Iris pigment epithelial cell (primary cell): ENCODE data around the gene TTC33.
"Not testable (repeated sequence)": the region's sequence is repeated elsewhere in the genome, so short reads cannot be mapped to it uniquely, and the experiment has no call there.

Experiments used
- DNase-seq: peaks from one replicate; pipeline ENCODE4 v3.0.0-alpha.2; 2011; ENCODE audit warnings: low read depth

The TTC33 gene

DNA sequence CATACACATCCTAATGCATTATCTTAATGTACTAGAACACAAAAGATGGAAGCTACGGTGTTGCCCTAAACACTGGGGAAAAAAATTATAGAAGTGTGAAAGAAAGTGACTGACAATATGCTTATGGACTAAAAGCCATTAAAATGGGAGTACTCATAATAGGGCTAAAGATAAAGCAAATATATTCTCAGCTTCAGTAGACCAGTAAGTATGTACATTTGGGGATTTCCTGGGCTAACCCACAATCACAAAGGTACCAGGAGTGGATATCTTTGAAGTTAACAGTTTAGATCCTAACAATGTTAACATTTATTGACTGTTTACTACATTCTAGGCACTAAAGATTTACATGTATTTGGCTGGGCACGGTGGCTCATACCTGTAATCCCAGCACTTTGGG lies 39.2 kb downstream of the TTC33 start:
- no peak for DNase-seq

DNA sequence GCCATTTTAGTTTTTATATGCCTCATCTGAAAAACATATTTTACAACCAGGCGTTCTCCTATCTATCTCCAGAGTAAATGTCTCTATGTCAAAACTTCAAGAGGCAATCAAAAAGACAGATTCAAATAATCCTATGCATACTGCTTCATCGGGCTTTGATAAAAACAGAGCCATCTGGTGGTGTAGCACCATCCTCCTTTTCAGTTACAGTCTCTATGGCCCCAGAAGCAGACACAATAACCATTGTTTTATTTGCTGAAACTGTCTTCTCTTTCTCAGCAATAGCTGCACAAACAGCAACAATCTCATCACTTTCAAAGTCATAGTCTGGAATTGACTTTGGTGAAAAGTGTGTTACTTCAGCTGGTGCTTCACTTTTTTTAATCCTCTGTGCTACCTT lies 39.8 kb downstream of the TTC33 start:
- DNase-seq, result peak; percentile 24

DNA sequence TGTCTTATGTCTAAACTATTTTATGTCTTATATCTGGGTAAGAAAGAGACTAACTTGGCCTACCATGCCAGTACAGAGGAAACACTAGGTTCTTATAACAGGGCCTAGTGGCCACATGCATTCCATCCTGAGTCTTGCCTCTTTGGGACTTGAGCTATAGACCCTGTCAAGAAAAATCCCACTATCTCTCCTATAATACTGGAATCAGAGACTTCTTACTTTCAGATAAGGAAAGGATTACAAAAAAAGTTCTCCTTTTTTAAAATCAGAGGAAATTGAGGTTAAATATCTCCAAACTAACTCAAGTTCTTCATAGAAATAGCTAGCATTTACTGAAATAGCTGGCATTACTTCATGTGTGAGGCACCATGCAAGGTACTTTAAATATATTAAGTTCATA lies 41.8 kb downstream of the TTC33 start:
- DNase-seq, result no peak

DNA sequence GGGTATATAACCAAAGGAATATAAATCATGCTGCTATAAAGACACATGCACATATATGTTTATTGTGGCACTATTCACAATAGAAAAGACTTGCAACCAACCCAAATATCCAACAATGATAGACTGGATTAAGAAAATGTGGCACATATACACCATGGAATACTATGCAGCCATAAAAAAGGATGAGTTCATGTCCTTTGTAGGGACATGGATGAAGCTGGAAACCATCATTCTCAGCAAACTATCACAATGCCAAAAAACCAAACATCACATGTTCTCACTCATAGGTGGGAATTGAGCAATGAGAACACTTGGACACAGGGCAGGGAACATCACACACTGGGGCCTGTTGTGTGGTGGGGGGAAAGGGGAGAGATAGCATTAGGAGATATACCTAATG lies 45.2 kb downstream of the TTC33 start:
- not testable (repeated sequence) for DNase-seq

DNA sequence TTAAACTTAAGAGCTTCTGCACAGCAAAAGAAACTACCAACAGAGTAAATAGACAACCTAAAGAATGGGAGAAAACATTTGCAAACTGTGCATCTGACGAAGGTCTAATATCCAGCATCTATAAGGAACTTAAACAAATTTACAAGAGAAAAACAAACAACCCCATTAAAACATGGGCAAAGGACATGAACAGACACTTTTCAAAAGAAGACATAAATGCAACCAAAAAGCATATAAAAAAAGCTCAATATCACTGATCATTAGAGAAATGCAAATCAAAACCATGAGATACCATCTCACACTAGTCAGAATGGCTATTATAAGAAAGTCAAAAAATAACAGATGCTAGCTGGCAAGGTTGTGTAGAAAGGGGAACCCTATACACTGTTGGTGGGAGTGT lies 50.3 kb downstream of the TTC33 start:
- DNase-seq, result not testable (repeated sequence)

DNA sequence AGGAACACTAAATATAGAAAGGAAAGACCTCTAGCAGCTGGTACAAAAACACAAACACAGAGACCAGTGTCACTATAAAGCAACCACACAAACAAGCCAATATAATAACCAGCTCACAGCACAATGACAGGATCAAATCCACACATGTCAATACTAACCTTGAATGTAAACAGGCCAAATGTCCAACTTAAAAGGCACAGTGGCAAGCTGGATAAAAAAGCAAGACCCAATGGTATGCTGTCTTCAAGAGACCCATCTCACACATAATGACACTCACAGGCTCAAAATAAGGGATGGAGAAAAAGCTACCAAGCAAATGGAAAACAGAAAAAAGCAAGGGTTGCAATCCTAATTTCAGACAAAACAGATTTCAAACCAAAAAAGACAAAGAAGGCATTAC lies 53.7 kb downstream of the TTC33 start:
- not testable (repeated sequence) for DNase-seq

DNA sequence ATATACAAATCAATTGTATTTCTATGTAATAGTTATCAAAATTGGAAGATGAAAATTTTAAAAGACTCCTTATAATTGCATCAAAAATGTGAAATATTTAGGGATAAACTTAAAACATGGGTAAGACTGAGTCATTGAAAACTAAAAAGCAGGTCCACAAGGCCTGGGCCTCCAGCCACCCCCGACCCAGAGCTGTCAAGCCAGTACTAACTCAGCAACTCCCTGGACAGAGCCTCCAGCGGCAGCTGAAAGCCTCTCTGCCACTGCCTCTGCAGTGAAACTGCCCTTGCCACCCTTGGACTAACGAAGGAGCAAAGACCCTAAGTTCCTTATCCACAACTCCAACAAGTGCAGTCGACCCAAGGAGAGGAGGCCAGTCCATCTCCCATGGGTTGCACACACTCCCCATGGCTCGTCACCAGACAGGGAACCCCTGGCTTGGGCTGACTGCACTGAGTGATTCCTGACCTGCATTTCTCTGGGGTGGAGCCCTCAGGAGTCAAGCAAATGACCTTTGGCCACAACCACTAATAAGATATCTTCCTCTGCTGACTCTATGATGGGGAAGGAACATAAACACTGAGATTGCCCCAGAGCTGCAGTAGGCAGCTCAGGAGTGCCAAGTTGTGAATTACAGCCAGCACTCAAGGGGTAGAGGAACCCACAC lies 55.5 kb downstream of the TTC33 start:
- DNase-seq, result no peak

DNA sequence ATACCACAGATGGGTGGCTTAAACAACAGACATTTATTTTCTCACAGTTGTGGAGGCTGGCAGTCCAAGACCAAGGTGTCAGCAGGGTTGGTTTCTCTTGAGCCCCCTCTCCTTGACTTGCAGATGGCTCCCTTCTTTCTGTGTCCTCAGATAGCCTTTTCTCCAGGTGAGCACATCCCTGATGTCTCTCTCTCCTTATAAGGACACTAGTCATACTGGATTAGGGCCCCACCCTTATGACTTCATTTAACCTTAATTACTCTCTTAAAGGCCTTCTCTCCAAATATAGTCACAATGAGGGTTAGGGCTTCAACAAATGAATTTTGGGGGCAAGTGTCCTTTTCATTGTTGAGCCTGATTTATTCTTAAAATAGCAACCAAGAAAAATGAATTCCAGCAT lies 61.3 kb downstream of the TTC33 start:
- DNase-seq, result no peak

DNA sequence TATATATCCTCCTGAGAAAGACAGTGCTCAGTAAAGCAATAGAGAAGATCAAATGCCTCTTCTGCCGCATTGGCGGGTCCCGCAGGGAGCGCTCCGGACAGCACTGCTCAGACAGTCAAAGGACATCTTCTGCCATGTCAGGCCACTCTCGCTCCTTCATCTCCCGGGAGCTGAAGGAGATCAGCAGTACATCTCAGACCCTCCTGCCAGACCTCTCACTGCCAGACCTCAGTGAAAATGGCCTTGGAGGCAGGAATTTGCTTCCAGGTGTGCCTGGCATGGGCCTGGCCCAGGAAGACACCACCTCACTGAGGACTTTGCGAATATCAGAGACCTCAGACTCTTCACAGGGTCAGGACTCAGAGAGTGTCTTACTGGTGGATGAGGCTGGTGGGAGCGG lies 63.9 kb downstream of the TTC33 start:
- no peak for DNase-seq

DNA sequence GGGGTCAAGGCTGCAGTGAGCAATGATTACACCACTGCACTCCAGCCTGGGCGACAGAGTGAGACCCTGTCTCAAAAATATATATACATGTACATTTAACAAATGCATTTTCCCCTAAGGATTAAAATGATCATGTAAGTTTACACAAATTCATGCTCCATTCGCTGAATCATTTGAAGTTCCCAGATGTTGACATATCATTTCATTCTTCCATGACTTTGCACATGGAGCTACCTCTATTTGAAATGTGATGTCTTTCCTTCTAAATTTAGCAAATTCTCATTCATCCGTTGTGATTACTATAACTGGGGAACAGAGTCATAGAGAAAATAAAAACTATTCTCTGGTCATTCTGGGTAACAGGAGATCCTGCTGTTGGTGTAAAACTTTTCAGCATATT lies 65.5 kb downstream of the TTC33 start:
- no peak for DNase-seq

DNA sequence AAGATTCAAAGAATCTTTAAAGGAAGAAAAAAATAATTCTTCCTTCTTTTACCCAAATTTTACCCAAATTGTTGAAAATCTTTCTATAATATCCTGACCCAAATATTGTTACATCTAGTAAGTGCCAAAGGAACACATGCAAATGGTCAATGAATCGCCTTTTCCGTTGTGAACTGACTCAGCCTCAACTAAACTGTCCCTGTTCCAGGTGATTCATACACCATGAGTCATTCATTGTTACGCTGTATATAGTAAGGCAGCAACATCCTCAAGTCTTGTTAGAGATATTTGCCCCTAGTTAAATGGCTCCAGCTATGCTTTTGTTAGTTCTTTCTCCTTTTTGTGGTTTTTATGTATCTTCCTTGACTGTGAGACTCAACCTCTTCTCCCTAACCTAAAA lies 66.3 kb downstream of the TTC33 start:
- DNase-seq, result peak; percentile 98

DNA sequence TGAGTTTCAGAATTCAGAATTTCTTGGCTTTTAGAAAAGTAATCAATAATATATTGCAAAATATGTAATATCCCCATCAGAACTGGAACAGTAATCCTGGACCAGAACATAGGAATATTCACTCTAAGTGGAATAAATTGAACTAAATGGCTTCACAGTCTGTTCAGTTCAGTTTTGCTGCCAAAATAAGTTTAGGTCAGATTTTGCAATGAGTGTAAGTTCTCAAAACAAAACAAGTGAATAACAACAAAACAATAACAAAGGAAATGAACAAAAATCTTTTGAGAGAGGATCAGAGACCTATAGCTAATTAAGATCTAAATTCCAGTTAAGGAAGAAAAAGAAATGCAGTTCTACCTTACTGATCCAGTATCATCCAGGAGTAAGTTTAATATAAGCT lies 66.8 kb downstream of the TTC33 start:
- no peak for DNase-seq

DNA sequence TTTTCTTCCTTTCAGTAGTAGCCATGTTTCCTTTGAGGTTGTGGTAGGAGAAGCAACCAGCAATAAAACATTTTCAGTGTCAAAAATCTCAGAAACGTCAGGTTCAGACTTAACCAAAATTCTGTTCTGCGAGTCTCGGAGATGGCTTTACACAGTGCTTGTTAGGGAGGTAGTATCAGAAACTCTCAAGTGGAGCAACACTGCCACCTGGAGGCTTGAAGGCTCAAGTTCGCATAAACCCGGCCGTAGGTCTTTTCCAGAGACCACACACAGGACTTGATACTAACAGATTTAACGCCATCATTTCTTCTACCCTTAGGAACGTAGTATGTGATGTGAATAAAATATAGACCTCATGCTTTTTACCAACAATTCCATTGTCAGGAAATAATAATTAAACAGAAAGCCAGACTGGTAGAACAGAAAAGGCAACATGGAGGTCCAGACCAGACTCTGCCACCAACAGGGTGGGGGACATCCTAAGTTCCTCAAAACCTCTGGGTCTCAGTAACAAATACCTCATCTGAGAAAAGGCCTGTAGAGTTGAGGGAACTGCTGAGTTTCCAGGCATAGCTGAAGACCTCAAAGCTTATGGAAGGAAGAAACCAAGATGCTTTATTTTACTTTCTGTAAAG lies 67.5 kb downstream of the TTC33 start:
- peak; percentile 87 for DNase-seq

DNA sequence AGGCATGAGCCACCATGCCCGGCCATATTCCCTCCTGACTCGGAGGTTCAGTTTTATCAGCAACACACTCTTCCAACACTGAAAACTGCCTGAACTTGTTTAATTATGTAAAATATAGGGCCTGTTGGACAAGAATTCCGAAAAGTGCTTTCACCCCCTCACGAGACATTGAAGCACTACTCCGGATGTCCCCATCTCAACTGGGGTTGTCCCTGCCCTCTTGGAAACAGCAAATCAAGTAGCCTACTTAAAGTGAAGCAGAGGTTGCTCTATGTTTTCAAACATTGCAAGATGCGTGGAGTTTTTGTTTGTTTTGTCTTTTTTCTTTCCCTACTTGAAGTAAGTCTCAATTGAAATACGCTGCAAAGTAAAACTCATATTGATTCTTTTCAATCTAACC lies 68.4 kb downstream of the TTC33 start:
- DNase-seq, result no peak

DNA sequence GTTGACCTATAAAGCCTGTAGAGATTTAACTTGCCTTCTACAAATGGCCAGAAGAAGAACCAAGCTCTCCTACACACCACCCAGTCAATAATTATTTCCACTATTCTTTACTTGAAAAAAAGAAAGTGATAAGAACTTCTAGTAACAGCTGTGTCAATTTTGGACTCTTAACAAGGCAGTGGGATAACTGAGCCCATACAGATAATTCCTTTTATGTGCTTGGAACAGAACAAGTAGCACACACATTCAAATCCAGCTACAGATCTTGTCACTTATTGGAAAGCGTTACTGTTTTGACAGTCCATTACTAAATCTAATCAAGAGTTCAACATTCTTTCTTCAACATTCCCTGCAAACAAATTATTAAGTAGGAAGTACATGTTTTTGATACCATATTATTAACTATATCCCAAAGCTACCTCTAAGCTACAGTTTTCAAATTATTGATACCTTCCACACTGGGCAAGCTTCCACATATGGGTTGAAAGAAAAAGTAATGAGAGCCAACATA lies 69.7 kb downstream of the TTC33 start:
- DNase-seq, result no peak

DNA sequence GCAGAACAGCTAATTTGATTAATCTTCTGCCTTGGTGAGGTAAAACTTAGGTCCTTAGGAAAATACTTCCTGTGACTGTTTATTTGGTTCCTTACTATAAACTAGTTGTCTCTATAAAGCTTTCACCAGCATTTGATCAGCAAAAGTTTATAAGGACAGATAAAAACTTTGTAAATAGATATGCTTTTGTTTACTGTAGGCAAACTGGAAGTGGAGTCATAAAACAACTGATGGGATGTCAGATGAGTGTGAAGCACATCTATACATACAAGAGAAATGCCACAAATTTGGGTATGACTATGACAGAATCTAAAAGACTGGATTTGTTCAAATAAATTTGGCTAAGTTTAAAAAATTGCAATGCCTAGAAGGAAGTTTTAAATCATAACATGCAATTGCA lies 70.6 kb downstream of the TTC33 start:
- no peak for DNase-seq

DNA sequence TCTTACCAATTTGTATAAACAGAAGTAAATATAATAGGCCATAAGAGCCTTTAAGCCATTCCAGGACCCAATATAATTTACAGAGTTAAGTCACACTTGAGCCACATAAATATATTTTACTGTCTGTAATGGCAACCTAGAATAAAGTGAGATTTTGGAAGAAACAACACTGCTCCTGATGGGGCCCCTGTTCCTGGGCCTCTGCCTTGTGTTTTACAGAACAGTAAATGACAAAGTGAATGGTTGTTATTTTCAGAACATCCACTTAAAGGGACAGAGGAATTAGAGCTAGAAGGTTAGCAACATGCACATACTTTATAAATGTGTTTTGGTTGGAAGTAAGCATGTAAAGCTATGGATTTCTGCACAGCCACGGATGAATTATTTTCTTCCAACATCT lies 72.5 kb downstream of the TTC33 start:
- DNase-seq, result no peak

DNA sequence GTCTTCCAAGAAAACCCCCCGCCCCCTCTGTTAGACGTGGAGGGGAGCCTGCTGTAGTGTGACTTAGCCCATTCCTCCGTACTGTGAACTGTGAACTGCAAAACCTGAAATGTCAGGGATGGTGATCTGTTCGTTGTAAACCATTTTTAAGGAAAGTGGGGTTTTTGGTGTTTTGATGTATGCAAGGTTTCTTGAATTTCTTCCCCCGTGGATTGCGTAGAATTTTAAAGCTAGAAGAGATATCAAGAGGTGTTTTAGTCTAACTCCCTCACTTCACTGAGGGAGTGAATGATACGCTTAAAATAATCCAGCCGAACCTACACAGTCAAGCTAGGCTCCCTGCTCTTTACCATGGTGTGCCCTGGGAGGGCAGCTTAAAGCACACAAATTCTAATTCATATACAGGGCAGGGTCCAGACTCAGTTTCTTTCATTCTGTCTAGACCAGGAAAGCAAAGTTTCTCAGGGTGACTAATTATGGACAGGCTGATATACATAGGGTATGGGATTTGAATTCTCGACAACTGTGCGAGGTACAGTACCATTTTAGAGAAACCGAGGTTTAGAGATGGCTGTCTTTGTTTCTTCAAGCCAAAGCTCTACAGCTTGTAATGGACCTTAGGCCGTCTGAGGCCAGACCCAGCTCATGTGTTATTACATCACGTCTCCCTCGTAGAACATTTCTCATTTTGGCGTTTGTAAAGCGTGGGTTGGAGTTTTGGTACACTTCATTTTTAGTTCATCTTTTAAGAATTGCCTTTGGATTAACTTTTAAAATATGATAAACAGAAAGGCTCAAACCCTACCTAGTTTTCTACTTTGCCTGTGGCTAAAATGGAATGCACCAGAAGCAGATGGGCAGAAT lies 73.4 kb downstream of the TTC33 start:
- DNase-seq, result peak; percentile 84

DNA sequence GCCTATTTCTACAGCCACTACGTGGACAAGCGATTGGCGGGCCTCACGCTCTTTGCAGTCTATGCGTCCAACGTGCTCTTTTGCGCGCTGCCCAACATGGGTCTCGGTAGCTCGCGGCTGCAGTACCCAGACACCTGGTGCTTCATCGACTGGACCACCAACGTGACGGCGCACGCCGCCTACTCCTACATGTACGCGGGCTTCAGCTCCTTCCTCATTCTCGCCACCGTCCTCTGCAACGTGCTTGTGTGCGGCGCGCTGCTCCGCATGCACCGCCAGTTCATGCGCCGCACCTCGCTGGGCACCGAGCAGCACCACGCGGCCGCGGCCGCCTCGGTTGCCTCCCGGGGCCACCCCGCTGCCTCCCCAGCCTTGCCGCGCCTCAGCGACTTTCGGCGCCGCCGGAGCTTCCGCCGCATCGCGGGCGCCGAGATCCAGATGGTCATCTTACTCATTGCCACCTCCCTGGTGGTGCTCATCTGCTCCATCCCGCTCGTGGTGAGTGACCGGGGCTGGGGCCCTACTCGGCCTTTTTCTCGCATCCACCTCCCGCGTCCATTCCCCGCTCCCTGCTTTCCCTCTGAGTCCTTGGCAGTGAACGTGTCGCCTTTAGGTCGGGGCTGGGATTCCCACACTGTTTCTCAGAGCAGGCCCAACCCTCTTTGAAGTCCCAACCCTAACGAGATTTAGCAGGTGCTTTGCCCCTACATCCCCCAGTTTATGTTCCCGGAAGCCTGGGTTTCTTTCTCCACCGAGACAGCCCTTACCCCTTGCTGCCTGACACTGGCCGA lies 74.2 kb downstream of the TTC33 start:
- DNase-seq, result peak; percentile 48

DNA sequence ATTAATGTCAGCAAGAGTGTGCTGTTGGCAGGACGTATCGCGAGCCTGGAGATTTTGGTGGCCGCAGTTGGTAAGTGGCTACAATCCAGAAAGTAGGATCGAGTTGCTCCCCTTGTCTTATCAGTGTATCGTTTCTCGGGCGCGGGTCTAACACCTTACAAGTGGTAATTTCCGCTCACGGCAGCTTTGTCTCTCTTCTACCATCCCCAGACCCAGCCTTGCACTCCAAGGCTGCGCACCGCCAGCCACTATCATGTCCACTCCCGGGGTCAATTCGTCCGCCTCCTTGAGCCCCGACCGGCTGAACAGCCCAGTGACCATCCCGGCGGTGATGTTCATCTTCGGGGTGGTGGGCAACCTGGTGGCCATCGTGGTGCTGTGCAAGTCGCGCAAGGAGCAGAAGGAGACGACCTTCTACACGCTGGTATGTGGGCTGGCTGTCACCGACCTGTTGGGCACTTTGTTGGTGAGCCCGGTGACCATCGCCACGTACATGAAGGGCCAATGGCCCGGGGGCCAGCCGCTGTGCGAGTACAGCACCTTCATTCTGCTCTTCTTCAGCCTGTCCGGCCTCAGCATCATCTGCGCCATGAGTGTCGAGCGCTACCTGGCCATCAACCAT lies 74.9 kb downstream of the TTC33 start:
- DNase-seq, result peak; percentile 53

DNA sequence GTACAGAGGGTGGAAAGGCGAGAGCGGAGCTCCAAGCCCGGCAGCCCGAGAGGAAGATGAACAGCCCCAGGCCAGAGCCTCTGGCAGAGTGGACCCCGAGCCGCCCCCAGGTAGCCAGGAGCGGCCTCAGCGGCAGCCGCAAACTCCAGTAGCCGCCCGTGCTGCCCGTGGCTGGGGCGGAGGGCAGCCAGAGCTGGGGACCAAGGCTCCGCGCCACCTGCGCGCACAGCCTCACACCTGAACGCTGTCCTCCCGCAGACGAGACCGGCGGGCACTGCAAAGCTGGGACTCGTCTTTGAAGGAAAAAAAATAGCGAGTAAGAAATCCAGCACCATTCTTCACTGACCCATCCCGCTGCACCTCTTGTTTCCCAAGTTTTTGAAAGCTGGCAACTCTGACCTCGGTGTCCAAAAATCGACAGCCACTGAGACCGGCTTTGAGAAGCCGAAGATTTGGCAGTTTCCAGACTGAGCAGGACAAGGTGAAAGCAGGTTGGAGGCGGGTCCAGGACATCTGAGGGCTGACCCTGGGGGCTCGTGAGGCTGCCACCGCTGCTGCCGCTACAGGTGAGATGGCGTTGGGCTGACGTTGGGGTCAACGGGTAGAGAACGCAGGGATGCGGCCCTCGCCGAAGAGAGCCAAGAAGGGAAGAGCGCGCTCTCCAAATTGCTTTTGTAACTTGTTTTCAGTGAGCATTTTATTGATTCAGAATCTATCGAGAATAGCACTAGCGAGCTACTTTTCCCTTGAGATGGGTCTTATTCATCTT lies 75.7 kb downstream of the TTC33 start, which contains the start of gene PTGER4:
Gene PTGER4 (plus strand): TSS at position 3 of the 769 bp plus-strand sequence. CDS start 1,079 bp downstream, outside the sequence.
- no peak for DNase-seq
